ENCODE measurements around the gene RUSF1.

- TF ChIP-seq FOXM1 (IDR thresholded peaks at IDR 0.05; ENCODE audit: borderline replicate concordance, low read depth) (no peak), CEBPB (IDR thresholded peaks at IDR 0.05) (no peak), EP300 (IDR thresholded peaks at IDR 0.05; ENCODE audit: borderline replicate concordance) (no peak), EGR1 (IDR thresholded peaks at IDR 0.05) (no peak), TEAD4 (IDR thresholded peaks at IDR 0.05) (no peak), RAD21 (IDR thresholded peaks at IDR 0.05; ENCODE audit: low read depth) (no peak), TCF12 (IDR thresholded peaks at IDR 0.05; ENCODE audit: low read depth) (no peak), NFIC (IDR thresholded peaks at IDR 0.05) (no peak), TAF1 (IDR thresholded peaks at IDR 0.05; ENCODE audit: low read depth) (no peak)
These were observed 5.2 kb downstream of the RUSF1 start for GRCh38 chr16:31502981-31503380.

Data from Ishikawa (cell line).